GM12878 (cell line): ENCODE measurements around the gene S100A16.

ENCODE experiments used
- JUND ChIP-seq: IDR thresholded peaks from 2 replicates; pipeline ENCODE4 v1.6.1; 2012; ENCODE audit warnings: low read depth, mild to moderate bottlenecking, low read length, improper control_type of control experiment, moderate library complexity
- POLR2A ChIP-seq: IDR thresholded peaks from 2 replicates; pipeline ENCODE4 v1.6.1; 2011; ENCODE audit warnings: low read depth, mild to moderate bottlenecking, low read length
- SP1 ChIP-seq: IDR thresholded peaks from one replicate; pipeline ENCODE4 v1.6.1; 2011; ENCODE audit warnings: low read depth, low read length
- TF ChIP-seq, protein P1 (sequence below), 3 experiments: IDR thresholded peaks in 2 of 3; conservative IDR thresholded peaks in 1 of 3; 2 replicates each; pipeline ENCODE4 v1.5.1; 2011; ENCODE audit warnings: low read depth in 3 of 3, low read length in 3 of 3, mild to moderate bottlenecking in 3 of 3, control low read depth in 2 of 3, moderate library complexity in 2 of 3, inconsistent platforms in 1 of 3, mixed read lengths in 1 of 3; ENCODE audit not compliant: control insufficient read depth in 2 of 3, insufficient read depth in 1 of 3; ENCODE audit errors: extremely low read depth in 1 of 3
- TF ChIP-seq, protein P2 (sequence below): IDR thresholded peaks from 2 replicates; pipeline ENCODE4 v1.6.1; 2012; ENCODE audit warnings: mild to moderate bottlenecking, low read depth, low read length
- TF ChIP-seq, protein P3 (sequence below): IDR thresholded peaks from 2 replicates; pipeline ENCODE4 v1.6.1; 2012; ENCODE audit warnings: low read length, inconsistent platforms

DNA sequence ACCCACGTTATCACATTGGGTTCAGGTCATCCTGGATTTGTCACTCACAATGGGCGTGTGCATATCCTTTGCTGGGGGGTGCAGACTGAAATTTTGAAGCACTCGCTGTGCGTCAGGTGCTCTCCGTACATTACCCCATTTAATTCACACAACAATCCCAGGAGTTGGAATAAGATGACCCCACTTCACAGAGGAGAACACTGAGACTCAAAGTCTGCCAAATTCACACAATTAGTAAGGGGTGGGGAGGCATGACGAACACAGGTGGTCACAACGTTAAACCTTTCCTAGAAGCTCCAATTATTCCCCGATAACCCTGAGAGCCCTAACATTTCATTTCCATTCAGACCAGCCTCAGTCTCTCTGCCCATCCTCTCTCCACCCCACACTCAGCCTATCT, 43.5 kb downstream of the S100A16 start:
- TF ChIP-seq, protein P1, sequence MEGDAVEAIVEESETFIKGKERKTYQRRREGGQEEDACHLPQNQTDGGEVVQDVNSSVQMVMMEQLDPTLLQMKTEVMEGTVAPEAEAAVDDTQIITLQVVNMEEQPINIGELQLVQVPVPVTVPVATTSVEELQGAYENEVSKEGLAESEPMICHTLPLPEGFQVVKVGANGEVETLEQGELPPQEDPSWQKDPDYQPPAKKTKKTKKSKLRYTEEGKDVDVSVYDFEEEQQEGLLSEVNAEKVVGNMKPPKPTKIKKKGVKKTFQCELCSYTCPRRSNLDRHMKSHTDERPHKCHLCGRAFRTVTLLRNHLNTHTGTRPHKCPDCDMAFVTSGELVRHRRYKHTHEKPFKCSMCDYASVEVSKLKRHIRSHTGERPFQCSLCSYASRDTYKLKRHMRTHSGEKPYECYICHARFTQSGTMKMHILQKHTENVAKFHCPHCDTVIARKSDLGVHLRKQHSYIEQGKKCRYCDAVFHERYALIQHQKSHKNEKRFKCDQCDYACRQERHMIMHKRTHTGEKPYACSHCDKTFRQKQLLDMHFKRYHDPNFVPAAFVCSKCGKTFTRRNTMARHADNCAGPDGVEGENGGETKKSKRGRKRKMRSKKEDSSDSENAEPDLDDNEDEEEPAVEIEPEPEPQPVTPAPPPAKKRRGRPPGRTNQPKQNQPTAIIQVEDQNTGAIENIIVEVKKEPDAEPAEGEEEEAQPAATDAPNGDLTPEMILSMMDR (IDR thresholded peaks at IDR 0.05 in 2 of 3, conservative IDR thresholded peaks at IDR 0.05 in 1 of 3; ENCODE audit: control insufficient read depth in 2 of 3, extremely low read depth in 1 of 3, insufficient read depth in 1 of 3, low read depth in 3 of 3, low read length in 3 of 3) = no peak
- TF ChIP-seq, protein P2, sequence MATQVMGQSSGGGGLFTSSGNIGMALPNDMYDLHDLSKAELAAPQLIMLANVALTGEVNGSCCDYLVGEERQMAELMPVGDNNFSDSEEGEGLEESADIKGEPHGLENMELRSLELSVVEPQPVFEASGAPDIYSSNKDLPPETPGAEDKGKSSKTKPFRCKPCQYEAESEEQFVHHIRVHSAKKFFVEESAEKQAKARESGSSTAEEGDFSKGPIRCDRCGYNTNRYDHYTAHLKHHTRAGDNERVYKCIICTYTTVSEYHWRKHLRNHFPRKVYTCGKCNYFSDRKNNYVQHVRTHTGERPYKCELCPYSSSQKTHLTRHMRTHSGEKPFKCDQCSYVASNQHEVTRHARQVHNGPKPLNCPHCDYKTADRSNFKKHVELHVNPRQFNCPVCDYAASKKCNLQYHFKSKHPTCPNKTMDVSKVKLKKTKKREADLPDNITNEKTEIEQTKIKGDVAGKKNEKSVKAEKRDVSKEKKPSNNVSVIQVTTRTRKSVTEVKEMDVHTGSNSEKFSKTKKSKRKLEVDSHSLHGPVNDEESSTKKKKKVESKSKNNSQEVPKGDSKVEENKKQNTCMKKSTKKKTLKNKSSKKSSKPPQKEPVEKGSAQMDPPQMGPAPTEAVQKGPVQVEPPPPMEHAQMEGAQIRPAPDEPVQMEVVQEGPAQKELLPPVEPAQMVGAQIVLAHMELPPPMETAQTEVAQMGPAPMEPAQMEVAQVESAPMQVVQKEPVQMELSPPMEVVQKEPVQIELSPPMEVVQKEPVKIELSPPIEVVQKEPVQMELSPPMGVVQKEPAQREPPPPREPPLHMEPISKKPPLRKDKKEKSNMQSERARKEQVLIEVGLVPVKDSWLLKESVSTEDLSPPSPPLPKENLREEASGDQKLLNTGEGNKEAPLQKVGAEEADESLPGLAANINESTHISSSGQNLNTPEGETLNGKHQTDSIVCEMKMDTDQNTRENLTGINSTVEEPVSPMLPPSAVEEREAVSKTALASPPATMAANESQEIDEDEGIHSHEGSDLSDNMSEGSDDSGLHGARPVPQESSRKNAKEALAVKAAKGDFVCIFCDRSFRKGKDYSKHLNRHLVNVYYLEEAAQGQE = no peak
- TF ChIP-seq, protein P3, sequence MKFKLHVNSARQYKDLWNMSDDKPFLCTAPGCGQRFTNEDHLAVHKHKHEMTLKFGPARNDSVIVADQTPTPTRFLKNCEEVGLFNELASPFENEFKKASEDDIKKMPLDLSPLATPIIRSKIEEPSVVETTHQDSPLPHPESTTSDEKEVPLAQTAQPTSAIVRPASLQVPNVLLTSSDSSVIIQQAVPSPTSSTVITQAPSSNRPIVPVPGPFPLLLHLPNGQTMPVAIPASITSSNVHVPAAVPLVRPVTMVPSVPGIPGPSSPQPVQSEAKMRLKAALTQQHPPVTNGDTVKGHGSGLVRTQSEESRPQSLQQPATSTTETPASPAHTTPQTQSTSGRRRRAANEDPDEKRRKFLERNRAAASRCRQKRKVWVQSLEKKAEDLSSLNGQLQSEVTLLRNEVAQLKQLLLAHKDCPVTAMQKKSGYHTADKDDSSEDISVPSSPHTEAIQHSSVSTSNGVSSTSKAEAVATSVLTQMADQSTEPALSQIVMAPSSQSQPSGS = no peak
- TF ChIP-seq POLR2A = no peak
- TF ChIP-seq JUND = no peak
- no peak for TF ChIP-seq SP1
